GM23338 (cell line): ENCODE measurements around the gene SYT10. TPM values are rescaled to one million over a fixed set of nuclear protein-coding genes. Genes with fewer than 3 reads are reported as not detected.
"Not testable (repeated sequence)": the region's sequence is repeated elsewhere in the genome, so short reads cannot be mapped to it uniquely, and the experiment has no call there.

ENCODE experiments used
- ATAC-seq: fragments of 200-7000 bp; cut with Tn5 transposase; 3 replicates; pipeline ENCODE4 v1.9.1; 2020
- DNase-seq: peaks from one replicate; pipeline ENCODE4 v3.0.0-alpha.2; 2015; ENCODE audit warnings: low spot score
- H2AFZ ChIP-seq: fragments of 200-600 bp; sonication (generic); 2 replicates; pipeline ENCODE4 v1.8.0; 2016; ENCODE audit warnings: antibody characterized with exemption, mild to moderate bottlenecking, moderate library complexity
- H3F3A ChIP-seq: fragments of 200-600 bp; sonication (generic); replicated peaks from 2 replicates; pipeline ENCODE4 v1.8.0; 2017; ENCODE audit warnings: antibody characterized with exemption, mixed run types, low read depth
- H3K27ac ChIP-seq: fragments of 200-600 bp; sonication (generic); 2 replicates; pipeline ENCODE4 v1.6.1; 2016; ENCODE audit warnings: low read depth
- H3K27me3 ChIP-seq: fragments of 200-600 bp; sonication (generic); 2 replicates; pipeline ENCODE4 v1.8.0; 2016; ENCODE audit warnings: mild to moderate bottlenecking, mixed run types, moderate library complexity; ENCODE audit not compliant: insufficient read depth
- H3K36me3 ChIP-seq: fragments of 200-600 bp; sonication (generic); 2 replicates; pipeline ENCODE4 v1.8.0; 2016; ENCODE audit warnings: mild to moderate bottlenecking; ENCODE audit not compliant: insufficient read depth
- H3K4me1 ChIP-seq: fragments of 200-600 bp; sonication (generic); 2 replicates; pipeline ENCODE4 v1.8.0; 2016; ENCODE audit warnings: mild to moderate bottlenecking, moderate library complexity; ENCODE audit not compliant: insufficient read depth
- H3K4me2 ChIP-seq: fragments of 200-600 bp; sonication (generic); 2 replicates; pipeline ENCODE4 v1.7.1; 2017; ENCODE audit warnings: mixed run types
- H3K4me3 ChIP-seq: fragments of 200-600 bp; sonication (generic); 2 replicates; pipeline ENCODE4 v1.6.1; 2016; ENCODE audit warnings: mixed run types
- H3K79me2 ChIP-seq: fragments of 200-600 bp; sonication (generic); replicated peaks from 2 replicates; pipeline ENCODE4 v1.8.0; 2017; ENCODE audit warnings: mild to moderate bottlenecking; ENCODE audit not compliant: insufficient read depth
- H3K9me2 ChIP-seq: fragments of 200-600 bp; sonication (generic); 2 replicates; pipeline ENCODE4 v1.8.0; 2017; ENCODE audit not compliant: insufficient read depth
- H4K20me1 ChIP-seq: fragments of 200-600 bp; sonication (generic); replicated peaks from 2 replicates; pipeline ENCODE4 v1.8.0; 2017; ENCODE audit warnings: mild to moderate bottlenecking; ENCODE audit not compliant: insufficient read depth
- H3K27ac Mint-ChIP-seq: 2 replicates; pipeline ENCODE4 v1.8.0; 2020; ENCODE audit warnings: inconsistent platforms, mild to moderate bottlenecking, moderate library complexity, mixed read lengths
- H3K27me3 Mint-ChIP-seq: 3 replicates; pipeline ENCODE4 v1.8.0; 2022; ENCODE audit warnings: low read depth, mild to moderate bottlenecking, moderate library complexity, mixed read lengths, inconsistent platforms; ENCODE audit not compliant: insufficient read depth, poor library complexity
- H3K36me3 Mint-ChIP-seq: 3 replicates; pipeline ENCODE4 v1.8.0; 2021; ENCODE audit warnings: low read depth, mild to moderate bottlenecking, inconsistent platforms, moderate library complexity, mixed read lengths
- H3K4me1 Mint-ChIP-seq: 3 replicates; pipeline ENCODE4 v1.8.0; 2020; ENCODE audit warnings: mild to moderate bottlenecking, inconsistent platforms, mixed read lengths
- H3K4me3 Mint-ChIP-seq: 3 replicates; pipeline ENCODE4 v1.8.0; 2021; ENCODE audit warnings: moderate library complexity, mild to moderate bottlenecking, inconsistent platforms, mixed read lengths
- H3K9me3 Mint-ChIP-seq: 3 replicates; pipeline ENCODE4 v1.8.0; 2020; ENCODE audit warnings: moderate library complexity, mild to moderate bottlenecking, inconsistent platforms, mixed read lengths
- CTCF ChIP-seq, 2 experiments: fragments of 200-600 bp in 1 of 2; sonication (generic) in 1 of 2; conservative IDR thresholded peaks; 2 replicates each; pipeline versions ENCODE4 v1.5.1 to v1.6.1; 2016 to 2017; ENCODE audit warnings: antibody characterized with exemption in 2 of 2, low read depth in 2 of 2, mild to moderate bottlenecking in 2 of 2, moderate library complexity in 1 of 2
- ETS1 ChIP-seq: IDR thresholded peaks from 2 replicates; pipeline ENCODE4 v1.6.1; 2016; ENCODE audit warnings: antibody characterized with exemption
- EZH2phosphoT487 ChIP-seq: fragments of 200-600 bp; sonication (generic); IDR thresholded peaks from one replicate; pipeline ENCODE4 v1.8.1; 2018; ENCODE audit warnings: antibody characterized with exemption; ENCODE audit not compliant: unreplicated experiment
- JUNB ChIP-seq: IDR thresholded peaks from one replicate; pipeline ENCODE4 v1.6.1; 2016; ENCODE audit warnings: antibody characterized with exemption; ENCODE audit not compliant: unreplicated experiment
- NANOG ChIP-seq: IDR thresholded peaks from 2 replicates; pipeline ENCODE4 v1.6.1; 2016; ENCODE audit warnings: antibody characterized with exemption, borderline replicate concordance
- ZNF114 ChIP-seq: fragments of 250-450 bp; sonication (Bioruptor Pico); IDR thresholded peaks from 2 replicates; pipeline ENCODE4 v1.5.0; 2020; ENCODE audit warnings: mild to moderate bottlenecking, moderate library complexity
- ZNF331 ChIP-seq: fragments of 250-450 bp; sonication (Bioruptor Pico); IDR thresholded peaks from 2 replicates; pipeline ENCODE4 v1.5.0; 2020; ENCODE audit warnings: low read depth, mild to moderate bottlenecking, moderate library complexity
- ZNF462 ChIP-seq: fragments of 250-450 bp; sonication (Bioruptor Pico); IDR thresholded peaks from 2 replicates; pipeline ENCODE4 v1.5.0; 2020; ENCODE audit warnings: mild to moderate bottlenecking, moderate library complexity
- polyA plus RNA-seq: library from polyadenylated mRNA; unstranded; fragments of >200 nt; fragmentation: Nextera tagmentation; extraction: Ambion mirVana; gene quantifications from 2 replicates; pipeline ENCODE4 v1.2.1, GENCODE V29; 2016
- total RNA-seq: library from RNA; depleted of rRNA; stranded (reverse); fragments of >200 nt; shearing (Covaris generic); gene quantifications from 2 replicates; pipeline ENCODE4 v1.2.3, GENCODE V29; 2014

Gene SYT10
- total and polyA plus RNA-seq, 2 experiments from 2014 or later = 1.3 to 3.0 TPM

- TF ChIP-seq JUNB (no peak), ZNF114 (CRISPR knock-in tag) (no peak), NANOG (no peak)
These were observed 82.4 kb downstream of the SYT10 start (continued) for GRCh38 chr12:33357181-33357580.

- Mint-ChIP-seq H3K27ac (no peak overlapping the region), H3K36me3 (no peaks in the 10 kb centered on the region), H3K4me3 (no peak overlapping the region), H3K9me3 (no peaks in the 10 kb centered on the region), H3K27me3 (peaks cover 2% of the 10 kb centered on the region), H3K4me1 (no peaks in the 10 kb centered on the region; the same call in 2 of the 3 replicates)
- Histone ChIP-seq H3K36me3 (no peaks in the 10 kb centered on the region), H4K20me1 (no peaks in the 10 kb centered on the region), H3K27ac (no peak overlapping the region), H2AFZ (no peak overlapping the region), H3K9me2 (peaks cover under 1% of the 10 kb centered on the region; the same call in 1 of the 2 replicates), H3K4me1 (no peaks in the 10 kb centered on the region), H3K27me3 (no peaks in the 10 kb centered on the region), H3K4me2 (no peak overlapping the region), H3K79me2 (no peaks in the 10 kb centered on the region), H3K4me3 (no peak overlapping the region), H3F3A (no peaks in the 10 kb centered on the region)
- no peak for TF ChIP-seq EZH2phosphoT487
- TF ChIP-seq ZNF462 (CRISPR knock-in tag) = no peak
- TF ChIP-seq ETS1 = no peak
- no peak for TF ChIP-seq ZNF331
- TF ChIP-seq JUNB = no peak
- no peak for TF ChIP-seq CTCF (conservative IDR thresholded peaks at IDR 0.05; ENCODE audit: low read depth in 2 of 2)
- no peak for TF ChIP-seq ZNF114 (CRISPR knock-in tag)
- DNase-seq (no peak), ATAC-seq (no peak)
These were observed 89.8 kb downstream of the SYT10 start for GRCh38 chr12:33349791-33350190.

GRCh38 chr12:33331961-33332398 lies 107.6 kb downstream of the SYT10 start:
- not testable (repeated sequence) for H3K27ac Mint-ChIP-seq, H3K27ac ChIP-seq, H3K4me3 Mint-ChIP-seq, H3K36me3 ChIP-seq, H3K4me3 ChIP-seq, H3K4me2 ChIP-seq, H3K4me1 ChIP-seq, H3K36me3 Mint-ChIP-seq, DNase-seq, H3K4me1 Mint-ChIP-seq, H3K79me2 ChIP-seq, ATAC-seq, H3K9me2 ChIP-seq, H3K9me3 Mint-ChIP-seq, H3K27me3 ChIP-seq, H3K27me3 Mint-ChIP-seq, H3F3A ChIP-seq, H4K20me1 ChIP-seq
- peak overlapping the region; percentile 65; the same call in 1 of the 2 replicates for H2AFZ ChIP-seq
